ENCODE data around the gene OPA3.

OPA3 gene

DNA sequence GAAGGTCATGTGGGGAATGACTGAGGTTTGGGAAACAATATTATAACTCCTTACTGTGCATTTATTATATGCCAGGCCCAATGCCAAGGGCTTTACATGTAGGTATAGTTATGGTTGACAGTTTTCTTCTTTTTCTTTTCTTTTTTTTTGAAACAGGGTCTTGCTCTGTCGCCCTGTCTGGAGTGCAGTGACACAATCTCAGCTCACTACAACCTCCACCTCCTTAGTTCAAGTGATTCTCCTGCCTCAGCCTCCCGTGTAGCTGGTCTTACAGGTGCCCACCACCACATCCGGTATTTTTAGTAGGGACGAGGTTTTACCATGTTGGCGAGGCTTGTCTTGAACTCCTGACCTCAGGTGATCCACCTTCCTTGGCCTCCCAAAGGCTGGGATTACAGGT, 101.6 kb downstream of the OPA3 start:
- DNase-seq (ENCODE audit: low read depth in 2 of 2) = no peak

GRCh38 chr19:45478454-45479238, 106.0 kb downstream of the OPA3 start:
- peak; percentile 75 to 85 for DNase-seq (ENCODE audit: low read depth in 2 of 2)

DNA sequence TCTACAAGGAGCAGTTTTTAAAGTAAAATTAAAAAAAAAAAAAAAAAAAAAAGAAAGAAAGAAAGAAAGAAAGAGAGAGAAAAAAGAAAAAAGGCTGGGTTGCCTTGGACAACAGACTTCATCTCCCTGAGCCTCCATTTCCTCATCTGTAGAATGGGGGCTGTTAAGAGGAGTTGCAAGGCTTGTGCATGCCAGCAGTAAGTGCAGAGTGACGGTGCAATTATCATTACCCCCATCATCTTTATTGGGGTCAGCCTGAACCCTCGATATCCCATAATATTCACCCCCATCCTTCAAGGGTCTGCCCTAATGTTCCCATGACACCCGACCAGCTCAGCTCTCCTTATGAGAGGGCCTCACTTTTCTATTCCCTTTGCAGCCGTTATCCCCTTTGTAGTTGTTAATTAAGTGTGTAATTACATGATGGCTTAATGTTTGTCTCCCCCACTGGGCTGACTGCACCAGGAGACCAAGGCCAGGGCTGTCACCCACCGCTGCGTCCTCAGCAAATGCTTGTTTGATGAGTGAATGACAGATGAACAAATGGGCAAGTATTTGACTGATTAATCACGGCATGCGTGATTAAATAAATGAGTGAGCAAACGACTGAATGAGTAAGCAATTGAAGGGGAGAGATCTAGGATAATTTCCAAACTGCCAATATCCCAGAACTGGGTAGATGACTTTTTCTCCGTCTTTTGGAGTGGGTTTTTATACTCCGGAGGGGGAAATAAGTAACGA, 106.7 kb downstream of the OPA3 start:
- DNase-seq (ENCODE audit: low read depth in 2 of 2) = no peak

Data from stimulated activated CD8-positive, alpha-beta memory T cell treated with anti-CD3 and anti-CD28 coated beads, Interleukin-15, amount 100 ng/mL, for 4 hours (primary cell).